Naive thymus-derived CD4-positive, alpha-beta T cell (primary cell): ENCODE results near the gene WBP2NL. TPM values are rescaled to one million over a fixed set of nuclear protein-coding genes. Genes with fewer than 3 reads are reported as not detected.

Experiments
- ATAC-seq: fragments of 150-1000 bp; cut with Tn5 transposase; 2 replicates; pipeline ENCODE4 v1.10.0; 2021; ENCODE audit warnings: mild to moderate bottlenecking, moderate library complexity
- CTCF ChIA-PET: fragments of 350-600 bp; sonication (Branson Sonifier 250); formaldehyde crosslinking; loops from one replicate; lab custom pipeline; 2021; ENCODE audit warnings: antibody characterized with exemption; lab: Charles Lee
- POLR2A ChIA-PET: fragments of 350-600 bp; sonication (Branson Sonifier 250); formaldehyde crosslinking; loops from one replicate; lab custom pipeline; 2021; ENCODE audit warnings: antibody characterized with exemption, inconsistent platforms; lab: Charles Lee
- DNase-seq, 9 donors: peaks; one replicate each; pipeline versions ENCODE4 v3.0.0 to v3.0.0-alpha.2; 2020 to 2022; ENCODE audit warnings: mixed read lengths in 1 of 9
- H3K27ac ChIP-seq: one replicate; pipeline ENCODE4 v1.7.0; 2013; ENCODE audit warnings: mild to moderate bottlenecking, low read depth, low read length, moderate library complexity
- H3K27me3 ChIP-seq, 2 donors: one replicate each; pipeline ENCODE4 v1.7.0; 2013; ENCODE audit warnings: low read length in 2 of 2, mild to moderate bottlenecking in 2 of 2, moderate library complexity in 2 of 2; ENCODE audit not compliant: control insufficient read depth in 2 of 2, insufficient read depth in 2 of 2
- H3K36me3 ChIP-seq, 3 experiments: 1 replicate in 2 of 3; 2 replicates in 1 of 3; pipeline ENCODE4 v1.7.0; 2013; ENCODE audit warnings: low read length in 3 of 3, mild to moderate bottlenecking in 3 of 3, moderate library complexity in 1 of 3; ENCODE audit not compliant: insufficient read depth in 3 of 3, control insufficient read depth in 2 of 3
- H3K4me1 ChIP-seq, 2 donors: one replicate each; pipeline ENCODE4 v1.7.0; 2013; ENCODE audit warnings: low read length in 2 of 2, mild to moderate bottlenecking in 2 of 2, moderate library complexity in 1 of 2; ENCODE audit not compliant: control insufficient read depth in 2 of 2, insufficient read depth in 2 of 2
- H3K4me3 ChIP-seq: 2 replicates; pipeline ENCODE4 v1.7.0; 2013; ENCODE audit warnings: mild to moderate bottlenecking, low read length
- H3K9me3 ChIP-seq, 3 experiments: 1 replicate in 2 of 3; 2 replicates in 1 of 3; pipeline ENCODE4 v1.7.0; 2013; ENCODE audit warnings: low read length in 3 of 3; ENCODE audit not compliant: control insufficient read depth in 2 of 3
- H3K27ac Mint-ChIP-seq, 9 donors: one replicate each; pipeline ENCODE4 v1.8.0; 2020 to 2022; ENCODE audit warnings: mixed read lengths in 9 of 9, mild to moderate bottlenecking in 8 of 9, moderate library complexity in 5 of 9, inconsistent platforms in 2 of 9
- H3K27me3 Mint-ChIP-seq, 5 donors: one replicate each; pipeline ENCODE4 v1.8.0; 2021 to 2022; ENCODE audit warnings: mixed read lengths in 5 of 5, mild to moderate bottlenecking in 1 of 5
- H3K36me3 Mint-ChIP-seq, 5 donors: one replicate each; pipeline ENCODE4 v1.8.0; 2020 to 2022; ENCODE audit warnings: mixed read lengths in 5 of 5, mild to moderate bottlenecking in 3 of 5, inconsistent platforms in 1 of 5
- H3K4me1 Mint-ChIP-seq, 7 donors: one replicate each; pipeline ENCODE4 v1.8.0; 2020 to 2022; ENCODE audit warnings: mixed read lengths in 7 of 7, mild to moderate bottlenecking in 3 of 7, inconsistent platforms in 1 of 7
- H3K4me3 Mint-ChIP-seq, 10 donors: one replicate each; pipeline ENCODE4 v1.8.0; 2020 to 2022; ENCODE audit warnings: mild to moderate bottlenecking in 10 of 10, mixed read lengths in 10 of 10, moderate library complexity in 6 of 10, inconsistent platforms in 2 of 10
- H3K9me3 Mint-ChIP-seq, 11 donors: one replicate each; pipeline ENCODE4 v1.8.0; 2020 to 2022; ENCODE audit warnings: mixed read lengths in 11 of 11, mild to moderate bottlenecking in 4 of 11, inconsistent platforms in 1 of 11, moderate library complexity in 1 of 11
- intact Hi-C, 2 donors: fragments of 100-400 bp; cut with micrococcal nuclease; formaldehyde crosslinking; loops; one replicate each; pipeline ENCODE4 v1.15.1; 2023
- polyA plus RNA-seq, 2 donors: library from polyadenylated mRNA; unstranded; fragments of 300-500 nt; fragmentation: Illumina TruSeq; gene quantifications; one replicate each; pipeline ENCODE4 v1.2.3, GENCODE V29; 2021
- total RNA-seq, 6 experiments: library from RNA in 5 of 6; stranded (reverse) in 5 of 6; gene quantifications; 1 replicate in 5 of 6; 2 replicates in 1 of 6; pipeline ENCODE4 v1.2.3 and lab custom pipeline; 2021 to 2026

WBP2NL gene
- total and polyA plus RNA-seq, 7 experiments from 2014 or later, result 0.43 to 5.7 (median 2.7) TPM; not detected in 1

GRCh38 chr22:41969110-41969646 is 29.4 kb upstream of the WBP2NL start, which contains the start of gene SEPTIN3:
SEPTIN3 (plus strand) TSS chr22:41969443; CDS start chr22:41971493, 2,050 bp downstream.
- Mint-ChIP-seq H3K27ac (peak within 1 kb of the TSS in 1 of 9 donors; percentile 84), H3K27me3 (peaks cover 4 to 25% (median 11%) of the 10 kb centered on the region in 5 donors), H3K36me3 (no peaks in the 10 kb centered on the region), H3K9me3 (peaks cover 0 to 2% (median 0%) of the 10 kb centered on the region in 11 donors), H3K4me3 (no peak within 1 kb of the TSS), H3K4me1 (peaks cover 0 to 9% (median 0%) of the 10 kb centered on the region in 7 donors)
- Histone ChIP-seq H3K9me3 (no peaks in the 10 kb centered on the region), H3K4me1 (no peaks in the 10 kb centered on the region), H3K36me3 (no peaks in the 10 kb centered on the region), H3K27me3 (no peaks in the 10 kb centered on the region), H3K4me3 (no peak within 1 kb of the TSS), H3K27ac (no peak within 1 kb of the TSS)
- intact Hi-C loops, result loop anchor here in 1 of 2 donors (5.0 kb wide), 1 partner anchor 103 kb away; the partner anchor contains the start of genes NAGA and PHETA2
- DNase-seq (no peak), ATAC-seq (no peak)
- POLR2A ChIA-PET, result no interaction called here
- CTCF ChIA-PET, result interaction anchor here (0.6 to 1.5 kb wide), 2 partner anchors 269 to 504 kb away, joined by 3 to 5 read pairs; no protein-coding TSS in a partner anchor

GRCh38 chr22:41970601-41971000 is 28.0 kb upstream of the WBP2NL start:
- Histone ChIP-seq H3K4me1 (no peaks in the 10 kb centered on the region), H3K36me3 (no peaks in the 10 kb centered on the region), H3K27me3 (no peaks in the 10 kb centered on the region), H3K27ac (no peak overlapping the region), H3K9me3 (no peaks in the 10 kb centered on the region), H3K4me3 (no peak overlapping the region)
- ATAC-seq (no peak), DNase-seq (no peak)
- intact Hi-C loops, result no loop called here
- CTCF ChIA-PET, result interaction anchor here (0.6 to 1.0 kb wide), 2 partner anchors 467 to 1150 kb away, joined by 3 read pairs; no protein-coding TSS in a partner anchor
- Mint-ChIP-seq H3K36me3 (no peaks in the 10 kb centered on the region), H3K27me3 (peaks cover 8 to 29% (median 21%) of the 10 kb centered on the region in 5 donors), H3K9me3 (peaks cover 0 to 2% (median 0%) of the 10 kb centered on the region in 11 donors), H3K4me3 (no peak overlapping the region), H3K27ac (no peak overlapping the region), H3K4me1 (peaks cover 0 to 12% (median 0%) of the 10 kb centered on the region in 7 donors)
- POLR2A ChIA-PET, result interaction anchor here (1.1 kb wide), 1 partner anchor 11 kb away, joined by 3 read pairs; no protein-coding TSS in a partner anchor

- H3K9me3 ChIP-seq, result no peaks in the 10 kb centered on the region
- DNase-seq (no peak), ATAC-seq (no peak)
- Mint-ChIP-seq H3K36me3 (no peaks in the 10 kb centered on the region), H3K27me3 (peaks cover 15 to 37% (median 28%) of the 10 kb centered on the region in 5 donors), H3K27ac (no peak overlapping the region), H3K4me1 (peaks cover 0 to 16% (median 6%) of the 10 kb centered on the region in 7 donors), H3K9me3 (peaks cover 0 to 2% (median 0%) of the 10 kb centered on the region in 11 donors), H3K4me3 (no peak overlapping the region)
- H3K27me3 ChIP-seq, result no peaks in the 10 kb centered on the region
- H3K27ac ChIP-seq, result no peak overlapping the region
- intact Hi-C loops, result no loop called here
- no peak overlapping the region for H3K4me3 ChIP-seq
- no peaks in the 10 kb centered on the region for H3K36me3 ChIP-seq
- peaks cover 0 to 3% of the 10 kb centered on the region in 2 donors for H3K4me1 ChIP-seq
- CTCF ChIA-PET, result interaction anchor here (0.6 to 0.7 kb wide), 2 partner anchors 15 to 1151 kb away, joined by 3 to 4 read pairs; no protein-coding TSS in a partner anchor
- POLR2A ChIA-PET, result no interaction called here
Observed at GRCh38 chr22:41971431-41971830, 27.2 kb upstream of the WBP2NL start.

GRCh38 chr22:41974691-41975290 is 23.8 kb upstream of the WBP2NL start:
- ChIA-PET POLR2A (interaction anchor here (0.8 kb wide), 1 partner anchor 104 kb away, joined by 4 read pairs; the partner anchor contains the start of gene SMDT1), CTCF (no interaction called here)
- ATAC-seq (no peak), DNase-seq (no peak)
- no peak overlapping the region for H3K4me3 ChIP-seq
- no peaks in the 10 kb centered on the region for H3K36me3 ChIP-seq
- H3K27ac Mint-ChIP-seq, result no peak overlapping the region
- no peaks in the 10 kb centered on the region for H3K27me3 ChIP-seq
- H3K9me3 ChIP-seq, result no peaks in the 10 kb centered on the region
- peak overlapping the region in 2 of 10 donors; percentile 76 to 78 for H3K4me3 Mint-ChIP-seq
- intact Hi-C loops, result no loop called here
- H3K36me3 Mint-ChIP-seq, result no peaks in the 10 kb centered on the region
- peaks cover 23 to 54% (median 41%) of the 10 kb centered on the region in 5 donors for H3K27me3 Mint-ChIP-seq
- H3K27ac ChIP-seq, result no peak overlapping the region
- peaks cover 3 to 14% (median 5%) of the 10 kb centered on the region in 7 donors for H3K4me1 Mint-ChIP-seq
- H3K4me1 ChIP-seq, result peaks cover 0 to 3% of the 10 kb centered on the region in 2 donors
- H3K9me3 Mint-ChIP-seq, result peaks cover 0 to 2% (median 0%) of the 10 kb centered on the region in 11 donors

GRCh38 chr22:41975299-41976069 is 23.1 kb upstream of the WBP2NL start:
- CTCF ChIA-PET, result no interaction called here
- no peak overlapping the region for H3K27ac Mint-ChIP-seq
- H3K27me3 ChIP-seq, result no peaks in the 10 kb centered on the region

More at GRCh38 chr22:41975299-41976069, 23.1 kb upstream of the WBP2NL start:
- H3K9me3 Mint-ChIP-seq, result peaks cover 0 to 2% (median 0%) of the 10 kb centered on the region in 11 donors
- DNase-seq (no peak), ATAC-seq (no peak)
- H3K36me3 Mint-ChIP-seq, result no peaks in the 10 kb centered on the region
- POLR2A ChIA-PET, result interaction anchor here (0.8 kb wide), 1 partner anchor 104 kb away, joined by 4 read pairs; the partner anchor contains the start of gene SMDT1
- H3K27me3 Mint-ChIP-seq, result peaks cover 23 to 54% (median 41%) of the 10 kb centered on the region in 5 donors
- peaks cover 1 to 14% (median 5%) of the 10 kb centered on the region in 7 donors for H3K4me1 Mint-ChIP-seq
- peak overlapping the region; percentile 57 to 81 (median 76) for H3K4me3 Mint-ChIP-seq
- Histone ChIP-seq H3K36me3 (no peaks in the 10 kb centered on the region), H3K9me3 (no peaks in the 10 kb centered on the region), H3K4me3 (no peak overlapping the region), H3K4me1 (peaks cover 0 to 3% of the 10 kb centered on the region in 2 donors), H3K27ac (no peak overlapping the region)
- intact Hi-C loops, result loop anchor here in 1 of 2 donors (2.0 kb wide), 1 partner anchor 23 kb away; the partner anchor contains the start of gene WBP2NL
